PFSK-1 (cell line): ENCODE results near the gene SYTL3.

Experiments
- FOXP2 ChIP-seq: optimal IDR thresholded peaks from 2 replicates; pipeline ENCODE3; 2011; ENCODE audit warnings: borderline replicate concordance, control low read depth, inconsistent platforms; ENCODE audit not compliant: insufficient read depth; ENCODE audit errors: extremely low read length, extremely low read depth
- POLR2AphosphoS5 ChIP-seq: IDR thresholded peaks from 2 replicates; pipeline ENCODE4 v1.6.1; 2012; ENCODE audit warnings: low read depth, mild to moderate bottlenecking, control low read depth, low read length, moderate library complexity
- SIN3A ChIP-seq: IDR thresholded peaks from 2 replicates; pipeline ENCODE4 v1.6.1; 2012; ENCODE audit warnings: mild to moderate bottlenecking, low read length, moderate library complexity, borderline replicate concordance; ENCODE audit not compliant: insufficient read depth
- TAF1 ChIP-seq: IDR thresholded peaks from 2 replicates; pipeline ENCODE4 v1.6.1; 2012; ENCODE audit warnings: low read length, control low read depth, borderline replicate concordance; ENCODE audit not compliant: insufficient read depth
- TF ChIP-seq, protein P1 (sequence below), 2 experiments: IDR thresholded peaks; 2 replicates each; pipeline versions ENCODE4 v1.6.1 to v1.8.0; 2011 to 2012; ENCODE audit warnings: low read depth in 2 of 2, low read length in 2 of 2, control low read depth in 1 of 2, inconsistent platforms in 1 of 2, mild to moderate bottlenecking in 1 of 2, moderate library complexity in 1 of 2; ENCODE audit not compliant: insufficient read depth in 1 of 2

SYTL3 gene

DNA sequence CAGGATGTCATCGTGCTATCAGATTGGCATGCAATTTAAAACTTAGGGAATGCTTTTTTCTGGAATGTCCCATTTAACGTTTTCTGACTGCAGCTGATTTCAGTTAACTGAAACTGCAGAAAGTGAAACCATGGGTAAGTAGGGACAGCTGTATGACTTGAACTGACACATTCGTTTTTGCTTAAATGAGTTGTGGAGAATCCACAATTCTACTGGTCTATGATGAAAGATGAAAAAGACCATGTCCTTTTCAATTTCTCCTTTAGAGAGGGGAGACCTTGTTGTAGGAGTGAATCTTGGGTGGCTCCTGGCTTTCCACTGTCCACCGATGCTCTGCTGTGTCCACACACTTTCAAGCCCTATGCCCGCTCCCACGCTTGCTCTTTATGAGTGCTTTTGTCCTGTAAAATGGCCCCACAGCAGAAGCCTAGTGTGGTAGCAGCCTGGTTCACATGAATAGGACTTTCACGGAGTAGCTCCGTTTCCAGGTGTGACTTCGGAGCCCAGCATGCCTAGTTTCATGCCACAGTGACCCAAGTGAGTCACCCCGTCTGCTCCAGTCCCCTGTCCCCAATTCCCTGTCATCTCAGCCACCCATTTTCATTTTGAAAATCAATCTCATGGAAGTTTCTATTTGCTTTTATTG is 27.2 kb upstream of the SYTL3 start:
- TF ChIP-seq SIN3A: no peak
- TF ChIP-seq TAF1: no peak
- TF ChIP-seq POLR2AphosphoS5: no peak
- TF ChIP-seq, protein P1, sequence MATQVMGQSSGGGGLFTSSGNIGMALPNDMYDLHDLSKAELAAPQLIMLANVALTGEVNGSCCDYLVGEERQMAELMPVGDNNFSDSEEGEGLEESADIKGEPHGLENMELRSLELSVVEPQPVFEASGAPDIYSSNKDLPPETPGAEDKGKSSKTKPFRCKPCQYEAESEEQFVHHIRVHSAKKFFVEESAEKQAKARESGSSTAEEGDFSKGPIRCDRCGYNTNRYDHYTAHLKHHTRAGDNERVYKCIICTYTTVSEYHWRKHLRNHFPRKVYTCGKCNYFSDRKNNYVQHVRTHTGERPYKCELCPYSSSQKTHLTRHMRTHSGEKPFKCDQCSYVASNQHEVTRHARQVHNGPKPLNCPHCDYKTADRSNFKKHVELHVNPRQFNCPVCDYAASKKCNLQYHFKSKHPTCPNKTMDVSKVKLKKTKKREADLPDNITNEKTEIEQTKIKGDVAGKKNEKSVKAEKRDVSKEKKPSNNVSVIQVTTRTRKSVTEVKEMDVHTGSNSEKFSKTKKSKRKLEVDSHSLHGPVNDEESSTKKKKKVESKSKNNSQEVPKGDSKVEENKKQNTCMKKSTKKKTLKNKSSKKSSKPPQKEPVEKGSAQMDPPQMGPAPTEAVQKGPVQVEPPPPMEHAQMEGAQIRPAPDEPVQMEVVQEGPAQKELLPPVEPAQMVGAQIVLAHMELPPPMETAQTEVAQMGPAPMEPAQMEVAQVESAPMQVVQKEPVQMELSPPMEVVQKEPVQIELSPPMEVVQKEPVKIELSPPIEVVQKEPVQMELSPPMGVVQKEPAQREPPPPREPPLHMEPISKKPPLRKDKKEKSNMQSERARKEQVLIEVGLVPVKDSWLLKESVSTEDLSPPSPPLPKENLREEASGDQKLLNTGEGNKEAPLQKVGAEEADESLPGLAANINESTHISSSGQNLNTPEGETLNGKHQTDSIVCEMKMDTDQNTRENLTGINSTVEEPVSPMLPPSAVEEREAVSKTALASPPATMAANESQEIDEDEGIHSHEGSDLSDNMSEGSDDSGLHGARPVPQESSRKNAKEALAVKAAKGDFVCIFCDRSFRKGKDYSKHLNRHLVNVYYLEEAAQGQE (IDR thresholded peaks at IDR 0.05; ENCODE audit: insufficient read depth in 1 of 2, low read depth in 2 of 2, low read length in 2 of 2): no peak
- TF ChIP-seq FOXP2: no peak

- TF ChIP-seq POLR2AphosphoS5 (no peak), SIN3A (no peak), TAF1 (no peak), FOXP2 (no peak)
- TF ChIP-seq, protein P1 (IDR thresholded peaks at IDR 0.05; ENCODE audit: insufficient read depth in 1 of 2, low read depth in 2 of 2, low read length in 2 of 2): no peak
Measured at GRCh38 chr6:158624684-158625682, 24.9 kb upstream of the SYTL3 start.

- TF ChIP-seq FOXP2: no peak
- TF ChIP-seq, protein P1 (IDR thresholded peaks at IDR 0.05; ENCODE audit: insufficient read depth in 1 of 2, low read depth in 2 of 2, low read length in 2 of 2): no peak
Measured at GRCh38 chr6:158625881-158626305, 24.0 kb upstream of the SYTL3 start.

- TF ChIP-seq FOXP2: no peak
- no peak for TF ChIP-seq TAF1
- TF ChIP-seq, protein P1 (IDR thresholded peaks at IDR 0.05; ENCODE audit: insufficient read depth in 1 of 2, low read depth in 2 of 2, low read length in 2 of 2): no peak
- no peak for TF ChIP-seq POLR2AphosphoS5
- no peak for TF ChIP-seq SIN3A
Measured at GRCh38 chr6:158626360-158627167, 23.3 kb upstream of the SYTL3 start.
